B cell (primary cell): ENCODE results near the gene F2R. TPM values are rescaled to one million over a fixed set of nuclear protein-coding genes. Genes with fewer than 3 reads are reported as not detected.

ENCODE experiments used
- ATAC-seq: fragments of 200-7000 bp; cut with Tn5 transposase; one replicate; pipeline ENCODE4 v1.10.0; 2021; ENCODE audit warnings: low read depth, mild to moderate bottlenecking, moderate number of reproducible peaks, moderate library complexity
- CTCF ChIA-PET: fragments of 350-600 bp; sonication (Branson Sonifier 250); formaldehyde crosslinking; loops from one replicate; lab custom pipeline; 2021; ENCODE audit warnings: antibody characterized with exemption, inconsistent platforms; lab: Charles Lee
- POLR2A ChIA-PET: fragments of 350-600 bp; sonication (Branson Sonifier 250); formaldehyde crosslinking; loops from one replicate; lab custom pipeline; 2021; ENCODE audit warnings: antibody characterized with exemption; lab: Charles Lee
- DNase-seq: peaks from one replicate; pipeline ENCODE4 v3.0.0; 2013
- H2AFZ ChIP-seq: 2 replicates; pipeline ENCODE4 v1.6.1; 2012; ENCODE audit warnings: mild to moderate bottlenecking, low read depth, low read length; ENCODE audit not compliant: insufficient read depth, poor library complexity, severe bottlenecking
- H3K27ac ChIP-seq, 2 donors: 1 replicate in 1 of 2; 2 replicates in 1 of 2; pipeline ENCODE4 v1.5.1; 2012 to 2013; ENCODE audit warnings: low read length in 2 of 2, mild to moderate bottlenecking in 2 of 2, moderate library complexity in 1 of 2
- H3K27me3 ChIP-seq, 4 experiments: fragments of 200-600 bp in 1 of 4; sonication (generic) in 1 of 4; replicated peaks in 1 of 4; 1 replicate in 2 of 4; 2 replicates in 2 of 4; pipeline versions ENCODE4 v1.6.1 to v1.7.0; 2013 to 2016; ENCODE audit warnings: low read length in 3 of 4, mild to moderate bottlenecking in 2 of 4, mixed read lengths in 1 of 4, moderate library complexity in 1 of 4; ENCODE audit not compliant: insufficient read depth in 4 of 4, control insufficient read depth in 3 of 4; ENCODE audit errors: control extremely low read depth in 1 of 4
- H3K36me3 ChIP-seq, 2 experiments: replicated peaks in 1 of 2; 1 replicate in 1 of 2; 2 replicates in 1 of 2; pipeline versions ENCODE4 v1.6.1 to v1.7.1; 2013; ENCODE audit warnings: low read length in 1 of 2; ENCODE audit not compliant: insufficient read depth in 2 of 2, control insufficient read depth in 1 of 2; ENCODE audit errors: control extremely low read depth in 1 of 2, extremely low read depth in 1 of 2
- H3K4me1 ChIP-seq, 2 donors: fragments of 200-600 bp in 1 of 2; sonication (generic) in 1 of 2; 1 replicate in 1 of 2; 2 replicates in 1 of 2; pipeline versions ENCODE4 v1.5.1 to v1.6.1; 2013 to 2017; ENCODE audit warnings: low read length in 2 of 2; ENCODE audit not compliant: control insufficient read depth in 2 of 2, insufficient read depth in 2 of 2
- H3K4me2 ChIP-seq: replicated peaks from 2 replicates; pipeline ENCODE3; 2012; ENCODE audit warnings: mild to moderate bottlenecking, low read depth, low read length; ENCODE audit not compliant: poor library complexity, severe bottlenecking
- H3K4me3 ChIP-seq, 5 experiments: fragments of 200-600 bp in 1 of 5; sonication (generic) in 1 of 5; 1 replicate in 3 of 5; 2 replicates in 2 of 5; pipeline versions ENCODE4 v1.5.1 to v1.7.0; 2011 to 2016; ENCODE audit warnings: low read length in 4 of 5, mild to moderate bottlenecking in 4 of 5, low read depth in 2 of 5, control low read depth in 1 of 5, moderate library complexity in 1 of 5; ENCODE audit not compliant: insufficient read depth in 1 of 5; ENCODE audit errors: control extremely low read depth in 1 of 5, extremely low read depth in 1 of 5
- H3K79me2 ChIP-seq: fragments of 200-600 bp; sonication (generic); one replicate; pipeline ENCODE4 v1.6.0; 2016; ENCODE audit warnings: low read length; ENCODE audit not compliant: control insufficient read depth, insufficient read depth
- H3K9ac ChIP-seq: fragments of 200-600 bp; sonication (generic); 2 replicates; pipeline ENCODE4 v1.6.1; 2017; ENCODE audit warnings: mild to moderate bottlenecking, low read length, moderate library complexity
- H3K9me3 ChIP-seq, 3 donors: one replicate each; pipeline versions ENCODE4 v1.6.1 to v1.7.1; 2013; ENCODE audit warnings: low read length in 2 of 3; ENCODE audit not compliant: control insufficient read depth in 2 of 3, insufficient read depth in 1 of 3; ENCODE audit errors: control extremely low read depth in 1 of 3
- H4K20me1 ChIP-seq: 2 replicates; pipeline ENCODE4 v1.6.0; 2012; ENCODE audit warnings: mild to moderate bottlenecking, low read length; ENCODE audit not compliant: insufficient read depth, control insufficient read depth, poor library complexity, severe bottlenecking
- H3K27ac Mint-ChIP-seq: one replicate; pipeline ENCODE4 v1.8.0; 2021; ENCODE audit warnings: mixed read lengths
- H3K27me3 Mint-ChIP-seq: one replicate; pipeline ENCODE4 v1.8.0; 2021; ENCODE audit warnings: mixed read lengths
- H3K4me1 Mint-ChIP-seq: one replicate; pipeline ENCODE4 v1.8.0; 2021; ENCODE audit warnings: mixed read lengths
- H3K4me3 Mint-ChIP-seq: one replicate; pipeline ENCODE4 v1.8.0; 2021; ENCODE audit warnings: mixed read lengths
- H3K9me3 Mint-ChIP-seq: one replicate; pipeline ENCODE4 v1.8.0; 2022; ENCODE audit warnings: mixed read lengths; ENCODE audit not compliant: insufficient read depth
- CTCF ChIP-seq: fragments of 200-600 bp; IDR thresholded peaks from one replicate; pipeline ENCODE4 v1.8.0; 2022; ENCODE audit warnings: antibody characterized with exemption, mild to moderate bottlenecking
- EZH2 ChIP-seq: IDR thresholded peaks from 2 replicates; pipeline ENCODE4 v1.6.1; 2012; ENCODE audit warnings: borderline replicate concordance, low read depth, mild to moderate bottlenecking, moderate library complexity, low read length; ENCODE audit not compliant: insufficient read depth, poor library complexity, severe bottlenecking
- WGBS: methylation state at CpG from one replicate; pipeline ENCODE4 v1.1.5; 2013; ENCODE audit warnings: missing lambda C conversion rate; ENCODE audit not compliant: insufficient coverage; 5-methylcytosine and 5-hydroxymethylcytosine counted together
- intact Hi-C: fragments of 100-400 bp; cut with micrococcal nuclease; formaldehyde crosslinking; loops from one replicate; pipeline ENCODE4 v1.10.0; 2022
- polyA plus RNA-seq: library from polyadenylated mRNA; depleted of rRNA; stranded (reverse); fragments of >200 nt; gene quantifications from 2 replicates; pipeline ENCODE4 v1.2.3, GENCODE V29; 2012
- total RNA-seq, 2 donors: library from RNA; stranded (reverse); fragments of 120-200 nt in 1 of 2; gene quantifications; 1 replicate in 1 of 2; 2 replicates in 1 of 2; pipeline versions ENCODE4 v1.2.3 to v1.2.4, GENCODE V29; 2013 to 2022

The F2R gene
- total and polyA plus RNA-seq, 2 donors (not counting 1 experiment from before 2014, with no cell fraction given), result 0.25 to 1.4 TPM

DNA sequence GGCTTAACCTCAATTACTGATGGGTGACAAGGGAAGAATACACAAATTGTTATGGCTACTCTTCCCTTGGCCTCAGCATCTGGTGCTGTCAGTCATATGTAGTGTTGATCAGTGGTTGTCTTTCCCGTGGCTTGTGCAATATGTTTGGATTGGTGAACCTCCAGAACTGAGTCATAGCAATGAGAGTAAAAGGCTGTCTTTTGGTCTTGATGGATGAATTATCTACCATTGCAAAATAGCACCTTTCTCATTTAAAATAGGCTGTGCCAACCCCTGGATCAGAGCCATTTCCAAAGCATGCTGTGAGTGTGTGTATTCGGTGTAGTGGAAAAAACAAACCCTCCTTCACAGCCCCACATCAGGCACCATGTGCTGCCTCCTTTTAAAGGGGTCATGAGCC, 14.6 kb upstream of the F2R start:
- Mint-ChIP-seq H3K9me3 (no peaks in the 10 kb centered on the region), H3K27me3 (no peaks in the 10 kb centered on the region), H3K4me3 (no peak overlapping the region), H3K4me1 (peaks cover 6% of the 10 kb centered on the region), H3K27ac (no peak overlapping the region)
- no peak for DNase-seq
- intact Hi-C loops, result no loop called here
- ChIA-PET CTCF (no interaction called here), POLR2A (no interaction called here)
- Histone ChIP-seq H3K27ac (no peak overlapping the region), H3K4me1 (peaks cover 3 to 5% of the 10 kb centered on the region in 2 donors), H3K4me2 (no peak overlapping the region), H3K9me3 (no peaks in the 10 kb centered on the region), H3K4me3 (no peak overlapping the region), H4K20me1 (no peaks in the 10 kb centered on the region), H3K79me2 (no peaks in the 10 kb centered on the region), H3K9ac (no peak overlapping the region), H3K27me3 (no peaks in the 10 kb centered on the region), H2AFZ (no peak overlapping the region), H3K36me3 (peaks cover 0 to 9% of the 10 kb centered on the region in 2 experiments)
- ATAC-seq, result no peak
- TF ChIP-seq EZH2 (no peak), CTCF (no peak)
- no CpG with 5 or more reads among the region's 2 CpGs for WGBS

- Mint-ChIP-seq H3K4me1 (peaks cover 6% of the 10 kb centered on the region), H3K27ac (no peak overlapping the region), H3K27me3 (no peaks in the 10 kb centered on the region), H3K9me3 (no peaks in the 10 kb centered on the region), H3K4me3 (no peak overlapping the region)
- no peak for ATAC-seq
- Histone ChIP-seq H3K9me3 (no peaks in the 10 kb centered on the region), H3K27me3 (no peaks in the 10 kb centered on the region), H4K20me1 (no peaks in the 10 kb centered on the region), H3K79me2 (no peaks in the 10 kb centered on the region), H3K36me3 (peaks cover 0 to 9% of the 10 kb centered on the region in 2 experiments), H3K9ac (no peak overlapping the region), H3K4me3 (no peak overlapping the region), H2AFZ (no peak overlapping the region), H3K4me2 (no peak overlapping the region), H3K4me1 (peaks cover 3 to 5% of the 10 kb centered on the region in 2 donors), H3K27ac (no peak overlapping the region)
- ChIA-PET POLR2A (no interaction called here), CTCF (no interaction called here)
- DNase-seq, result no peak
- intact Hi-C loops, result no loop called here
- no CpG with 5 or more reads among the region's 2 CpGs for whole genome bisulfite sequencing
- TF ChIP-seq EZH2 (no peak), CTCF (no peak)
Observed at GRCh38 chr5:76703707-76704106, 12.2 kb upstream of the F2R start.
